Measurements from ENCODE around the gene PIK3R2. TPM values are rescaled to one million over a fixed set of nuclear protein-coding genes. Genes with fewer than 3 reads are reported as not detected.

PIK3R2 gene
- total and polyA plus RNA-seq, 2 of the 8 experiments (the other 6 are each of a cell fraction or from before 2014, with no cell fraction given): 21.7 to 57.1 TPM

DNA sequence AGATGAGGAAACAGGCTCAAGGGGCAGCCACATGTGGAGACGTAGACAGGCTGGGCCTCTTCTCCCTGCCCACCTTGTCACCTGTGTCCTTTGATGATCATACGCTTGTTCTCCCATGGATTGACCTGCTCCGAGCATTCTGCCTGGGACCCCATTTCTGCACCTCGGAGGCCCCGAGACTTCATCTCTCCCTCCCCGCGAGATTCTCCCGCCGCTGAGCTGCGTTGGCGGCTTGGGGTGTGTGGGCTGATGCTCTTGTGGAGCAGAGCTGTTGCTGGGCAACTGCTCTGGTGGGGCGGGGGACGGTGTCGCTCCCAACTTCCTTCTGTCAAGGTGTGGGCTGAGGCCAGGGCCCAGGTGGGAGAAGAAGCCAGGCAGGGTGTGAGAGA is 33.3 kb upstream of the PIK3R2 start (continued):
- TF ChIP-seq NANOG (IDR thresholded peaks at IDR 0.05; ENCODE audit: insufficient read depth, low read depth, low read length, poor library complexity, severe bottlenecking): no peak
- no peak for TF ChIP-seq JUN (IDR thresholded peaks at IDR 0.05; ENCODE audit: low read depth, low read length)
- no peak for TF ChIP-seq SUZ12 (IDR thresholded peaks at IDR 0.05; ENCODE audit: low read length)
- TF ChIP-seq POLR2A (IDR thresholded peaks at IDR 0.05; ENCODE audit: control extremely low read depth in 1 of 2, low read depth in 2 of 2, low read length in 2 of 2): no peak
